ENCODE results near the gene LUC7L3. TPM values are rescaled to one million over a fixed set of nuclear protein-coding genes. Genes with fewer than 3 reads are reported as not detected.

LUC7L3 gene
- total and polyA plus RNA-seq, 2 of the 13 experiments (the other 11 are each of a cell fraction or from before 2014, with no cell fraction given) = 108 to 120 TPM

- no peak overlapping the region for H3K9ac ChIP-seq (ENCODE audit: insufficient read depth, low read depth, low read length)
- TF ChIP-seq SIN3B (IDR thresholded peaks at IDR 0.05; ENCODE audit: low read length) (no peak), SNRNP70 (IDR thresholded peaks at IDR 0.05; ENCODE audit: low read depth, low read length) (no peak), MAFK (conservative IDR thresholded peaks at IDR 0.05 in 1 of 2, IDR thresholded peaks at IDR 0.05 in 1 of 2; ENCODE audit: low read length in 2 of 2) (peak; percentile 49 to 66), MYNN (CRISPR knock-in tag; IDR thresholded peaks at IDR 0.05; ENCODE audit: low read depth) (no peak), MAFF (IDR thresholded peaks at IDR 0.05; ENCODE audit: low read depth, low read length) (peak; percentile 47; the same call in 1 of the 2 replicates), ZKSCAN5 (CRISPR knock-in tag; IDR thresholded peaks at IDR 0.05) (no peak), ZSCAN5A (CRISPR knock-in tag; IDR thresholded peaks at IDR 0.05; ENCODE audit: borderline replicate concordance) (no peak), ETV5 (CRISPR knock-in tag; IDR thresholded peaks at IDR 0.05; ENCODE audit: borderline replicate concordance) (no peak)
- H3K27me3 ChIP-seq (ENCODE audit: control insufficient read depth in 1 of 2, insufficient read depth in 2 of 2, low read length in 2 of 2) = no peaks in the 10 kb centered on the region
- peaks cover 41% of the 10 kb centered on the region for H3K4me1 ChIP-seq (ENCODE audit: insufficient read depth, low read length)
- in situ Hi-C loops (cut with HindIII; ENCODE audit: extremely low pct_ligation_motif_present, low pct_unique_long_range_greater_than_20kb) (no loop called here), intact Hi-C loops (cut with micrococcal nuclease; ENCODE audit: unreplicated experiment) (no loop called here)
- no peak overlapping the region for H2AFZ ChIP-seq (ENCODE audit: low read length)
- no peak overlapping the region for H3K27ac ChIP-seq (ENCODE audit: extremely low read length, insufficient read depth, low read length)
- DNase-seq (ENCODE audit: low spot score) (no peak), FAIRE-seq (no peak), ATAC-seq (peak; percentile 1)
- ChIA-PET CTCF (ENCODE audit: low intra/inter-chr PET ratio, low total read pairs) (no interaction called here), POLR2A (interaction anchor here (0.6 to 1.9 kb wide), 2 partner anchors 39 to 108 kb away, joined by 3 to 4 read pairs; partner anchors contain the start of genes LUC7L3 and TOB1)
- no peaks in the 10 kb centered on the region for H4K20me1 ChIP-seq (ENCODE audit: insufficient read depth, low read length)
- H3K79me2 ChIP-seq (ENCODE audit: insufficient read depth, low read length) = no peaks in the 10 kb centered on the region
- H3K4me3 ChIP-seq (replicated peaks in 1 of 3; ENCODE audit: insufficient read depth in 1 of 3, low read depth in 2 of 3, low read length in 3 of 3) = no peak overlapping the region
- H3K36me3 ChIP-seq (replicated peaks in 1 of 2; ENCODE audit: control insufficient read depth in 1 of 2, insufficient read depth in 2 of 2, low read length in 2 of 2) = peaks cover 0 to 5% of the 10 kb centered on the region in 2 experiments; a peak in 2 of 5 replicates
- H3K9me3 ChIP-seq (ENCODE audit: low read length) = no peaks in the 10 kb centered on the region
- no peak overlapping the region for H3K4me2 ChIP-seq (ENCODE audit: low read depth, low read length)
- BruUV-seq (replicated peaks) = no TSS peak
- WGBS (ENCODE audit: low lambda C conversion rate) = 47% methylated on average over 5 of the region's 5 CpGs
Measured at GRCh38 chr17:50758524-50758923, 39.1 kb downstream of the LUC7L3 start.
